NCI-H526 treated with DMSO at 0.1 percent for 48 hours (cell line): ENCODE data around the gene BRI3.

Experiments used
- DNase-seq: peaks from one replicate; lab custom pipeline; 2025; lab: John Stamatoyannopoulos, UW

The BRI3 gene

GRCh38 chr7:98252425-98253054 lies 28.9 kb upstream of the BRI3 start:
- no peak for DNase-seq

GRCh38 chr7:98254516-98254915 lies 27.0 kb upstream of the BRI3 start:
- no peak for DNase-seq

GRCh38 chr7:98254951-98255610 lies 26.4 kb upstream of the BRI3 start:
- DNase-seq, result no peak

DNA sequence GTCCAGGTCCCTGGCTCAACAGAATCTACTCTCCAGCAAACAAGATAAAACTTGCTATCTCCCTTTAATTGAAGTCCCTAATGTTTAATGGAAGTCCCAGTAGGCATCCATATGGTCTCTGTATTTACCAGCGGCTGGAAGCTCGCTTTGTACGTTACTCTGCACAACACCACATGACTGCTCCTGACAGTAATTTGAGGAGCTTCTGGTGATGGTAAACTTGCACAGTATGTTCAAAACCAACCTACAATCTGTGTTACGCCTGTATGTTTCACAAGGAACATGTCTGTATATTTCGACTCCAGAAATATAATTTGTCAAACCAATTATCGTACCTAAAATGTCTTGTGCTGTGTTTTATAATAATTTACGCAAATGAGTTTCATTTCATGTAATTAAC lies 25.1 kb upstream of the BRI3 start:
- no peak for DNase-seq

GRCh38 chr7:98257701-98258100 lies 23.8 kb upstream of the BRI3 start:
- no peak for DNase-seq

- DNase-seq, result no peak
These were observed 15.6 kb upstream of the BRI3 start for GRCh38 chr7:98265841-98266271.

GRCh38 chr7:98266840-98267239 lies 14.6 kb upstream of the BRI3 start:
- DNase-seq, result no peak

- no peak for DNase-seq
These were observed 14.2 kb upstream of the BRI3 start for GRCh38 chr7:98267303-98267702.

DNA sequence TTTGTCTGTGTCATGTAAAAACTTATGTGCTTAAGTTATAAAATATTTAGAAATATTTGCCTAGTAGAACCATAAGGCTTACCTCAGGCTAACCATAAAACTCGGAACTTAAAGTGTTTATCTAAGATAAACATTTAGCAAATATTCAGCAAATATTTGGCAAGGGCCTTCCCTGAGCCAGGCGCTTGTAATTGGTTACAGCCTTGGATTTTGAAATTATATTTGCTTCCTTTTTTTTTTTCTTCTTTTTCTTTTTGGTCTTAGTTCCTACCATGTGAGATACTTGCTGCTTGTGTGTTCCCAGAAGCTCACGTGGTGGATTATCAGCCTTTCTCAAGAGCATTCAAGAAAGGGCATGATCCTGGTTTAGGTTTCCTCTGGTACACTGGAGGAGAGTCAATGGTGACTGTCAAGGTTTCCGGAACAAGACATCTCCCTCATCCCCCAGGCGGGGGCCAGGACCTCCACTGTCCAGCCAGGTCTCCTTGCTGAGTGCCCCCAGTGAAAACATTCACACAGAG lies 5.2 kb upstream of the BRI3 start:
- no peak for DNase-seq

- DNase-seq, result no peak
These were observed 3.1 kb upstream of the BRI3 start for GRCh38 chr7:98278408-98278807.

- DNase-seq, result no peak
These were observed 2.5 kb upstream of the BRI3 start for GRCh38 chr7:98278936-98279335.

GRCh38 chr7:98280296-98280695 lies 1.2 kb upstream of the BRI3 start:
- no peak for DNase-seq

DNA sequence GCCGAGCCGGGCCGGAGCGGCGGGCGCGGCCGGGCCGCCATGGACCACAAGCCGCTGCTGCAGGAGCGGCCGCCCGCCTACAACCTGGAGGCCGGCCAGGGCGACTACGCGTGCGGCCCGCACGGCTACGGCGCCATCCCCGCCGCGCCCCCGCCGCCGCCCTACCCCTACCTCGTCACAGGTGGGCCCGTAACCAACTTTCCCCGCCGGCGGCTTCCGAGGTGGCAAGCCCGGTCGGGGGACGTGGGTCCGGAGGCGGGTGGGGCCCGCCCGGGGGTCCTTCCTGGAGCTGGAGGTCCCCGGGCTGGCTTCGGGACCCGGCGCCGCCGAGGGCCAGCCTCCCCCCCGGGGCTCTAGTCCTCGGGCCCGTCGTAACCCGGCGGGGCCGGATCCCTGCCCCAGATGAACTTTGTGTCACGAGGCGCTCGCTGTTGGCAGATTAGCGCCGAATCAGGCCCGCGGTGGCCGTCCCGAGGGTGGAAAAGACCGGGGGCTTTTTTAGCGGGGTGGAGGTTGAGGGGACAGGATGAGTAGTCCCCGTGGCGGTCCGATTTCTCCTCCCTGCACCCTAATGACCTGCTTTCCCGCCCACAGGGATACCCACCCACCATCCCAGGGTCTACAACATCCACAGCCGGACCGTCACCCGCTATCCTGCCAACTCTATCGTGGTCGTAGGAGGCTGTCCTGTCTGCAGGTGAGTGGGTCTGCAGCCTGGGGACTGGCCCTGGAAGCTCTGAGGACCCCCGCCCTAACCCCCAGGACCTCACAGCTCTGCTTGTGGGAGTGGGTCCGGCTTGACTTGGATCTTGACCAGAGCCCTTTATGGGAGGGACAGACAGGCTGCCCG lies 496 bp downstream of the BRI3 start:
- DNase-seq, result no peak

DNA sequence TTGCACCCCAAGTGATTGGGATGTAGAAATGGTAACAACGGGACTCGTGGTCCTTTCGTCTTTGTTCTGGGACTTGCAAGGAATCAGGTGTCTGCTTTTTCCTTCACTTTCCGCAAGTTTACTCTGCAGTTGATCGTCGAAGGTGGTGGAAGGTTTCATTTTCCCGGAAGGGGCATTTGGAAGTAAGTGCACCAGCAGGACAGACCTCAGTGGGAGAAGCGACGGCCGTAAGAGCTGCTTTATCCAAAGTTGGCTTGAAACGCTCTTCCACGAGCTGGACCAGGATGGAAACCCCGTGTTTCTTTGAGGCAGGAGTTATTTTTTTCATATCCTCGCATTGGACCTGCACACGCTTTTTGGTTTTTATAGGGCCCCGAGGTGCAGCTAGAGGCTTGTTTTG lies 1.2 kb downstream of the BRI3 start:
- DNase-seq, result no peak

GRCh38 chr7:98283127-98283886 lies 1.8 kb downstream of the BRI3 start:
- no peak for DNase-seq

DNA sequence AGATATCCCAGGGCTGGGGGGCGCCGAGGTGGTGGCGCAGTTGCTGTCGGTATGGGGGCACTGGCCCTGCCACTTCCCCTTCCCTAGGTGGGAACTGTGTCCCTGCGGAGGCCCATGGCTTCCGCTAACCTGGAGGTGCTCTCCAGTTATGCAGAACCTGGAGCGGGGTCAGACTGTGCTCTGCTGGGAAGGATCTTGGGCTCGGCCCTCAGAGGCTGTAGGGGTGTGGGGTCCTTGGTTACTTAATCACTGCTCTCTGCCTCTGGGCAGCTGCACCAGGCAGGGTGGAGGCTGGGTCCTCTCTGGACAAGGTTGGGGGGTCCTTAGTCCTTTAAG lies 2.4 kb downstream of the BRI3 start:
- DNase-seq, result no peak

GRCh38 chr7:98284335-98285036 lies 3.0 kb downstream of the BRI3 start:
- DNase-seq, result no peak

DNA sequence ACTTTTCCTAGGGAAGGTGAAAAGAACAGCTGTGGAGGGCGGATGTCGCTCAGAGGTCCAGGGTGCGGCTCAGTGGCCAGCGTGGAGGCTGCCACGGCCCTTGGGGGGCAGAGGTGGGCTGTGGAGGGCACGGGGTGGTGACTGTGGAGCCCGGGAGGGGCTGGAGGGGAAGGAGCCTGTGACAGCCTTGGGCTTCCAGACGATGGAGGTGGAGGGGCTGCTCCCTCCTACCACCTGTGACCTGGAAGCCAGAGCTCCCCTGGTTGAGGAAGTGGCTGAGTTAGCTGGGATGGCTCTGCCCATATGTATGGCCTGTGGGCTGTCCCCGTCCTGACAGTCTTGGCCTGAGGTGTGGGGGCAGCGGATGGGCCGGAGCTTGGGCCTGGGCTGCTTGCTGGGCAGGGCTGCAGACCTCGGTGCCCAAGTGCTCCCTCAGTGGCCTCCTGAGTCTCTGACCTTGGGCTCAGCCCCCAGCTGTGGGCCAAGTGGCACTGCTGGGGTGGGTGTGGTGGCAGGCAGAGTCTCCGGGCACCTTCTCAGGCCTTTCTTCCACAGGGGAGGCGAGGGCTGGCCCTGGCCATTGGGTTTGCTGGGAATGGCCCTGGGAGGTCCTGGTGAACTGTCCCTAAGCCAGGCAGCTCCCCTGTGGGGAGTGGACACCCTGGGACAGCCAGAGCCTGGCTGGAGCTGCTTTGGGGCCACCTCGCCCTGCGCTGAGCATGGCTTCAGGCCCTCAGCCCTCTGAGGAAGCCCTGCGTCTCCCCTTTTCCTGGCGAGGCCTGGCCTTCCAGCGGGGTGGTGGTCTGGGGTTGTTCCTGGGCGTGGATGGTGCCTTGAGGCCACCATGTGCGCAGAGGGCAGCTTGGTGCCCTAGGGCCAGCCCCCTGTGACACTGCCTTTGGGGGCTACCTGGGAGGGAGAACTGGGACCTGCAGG lies 3.9 kb downstream of the BRI3 start:
- no peak for DNase-seq

GRCh38 chr7:98286093-98286539 lies 4.6 kb downstream of the BRI3 start:
- no peak for DNase-seq

- DNase-seq, result peak; percentile 34
These were observed 5.4 kb downstream of the BRI3 start for GRCh38 chr7:98286701-98287485.
